HepG2 (cell line): ENCODE results near the gene HECTD1. TPM values are rescaled to one million over a fixed set of nuclear protein-coding genes. Genes with fewer than 3 reads are reported as not detected.

Experiments
- ATAC-seq: fragments of 200-7000 bp; cut with Tn5 transposase; 3 replicates; pipeline ENCODE4 v1.9.1; 2020; ENCODE audit warnings: mild to moderate bottlenecking, moderate library complexity
- BruUV-seq: library from RNA; stranded (reverse); fragments of 400-500 nt; replicated peaks from 2 replicates; lab custom pipeline; 2021; lab: Mats Ljungman, UMichigan
- CTCF ChIA-PET: fragments of 300-600 bp; formaldehyde crosslinking; extraction: SDS; loops from one replicate; lab custom pipeline; 2021; ENCODE audit warnings: low total read pairs, inconsistent platforms, low intra/inter-chr PET ratio; lab: Yijun Ruan, JAX
- POLR2A ChIA-PET: fragments of 350-600 bp; sonication (Branson Sonifier 250); formaldehyde crosslinking; loops from one replicate; lab custom pipeline; 2020; ENCODE audit warnings: antibody characterized with exemption, inconsistent platforms; lab: Yijun Ruan, JAX
- DNase-seq: peaks from one replicate; pipeline ENCODE4 v3.0.0-alpha.2; 2015; ENCODE audit warnings: low spot score
- FAIRE-seq: peaks from 3 replicates; lab custom pipeline; 2011; peaks lifted over from hg19 to GRCh38; lab: Jason Lieb, UNC
- H2AFZ ChIP-seq: one replicate; pipeline ENCODE4 v1.6.1; 2011; ENCODE audit warnings: low read length, inconsistent platforms
- H3K27ac ChIP-seq: fragments of 300-600 bp; 3 replicates; pipeline ENCODE4 v1.8.0; 2011; ENCODE audit warnings: mixed run types, mild to moderate bottlenecking, mixed read lengths, low read length, inconsistent platforms; ENCODE audit not compliant: insufficient read depth; ENCODE audit errors: extremely low read length
- H3K27me3 ChIP-seq, 2 experiments: fragments of 200-600 bp in 1 of 2; 2 replicates in 1 of 2; 3 replicates in 1 of 2; pipeline versions ENCODE4 v1.6.0 to v1.8.0; 2011; ENCODE audit warnings: low read length in 2 of 2, mild to moderate bottlenecking in 2 of 2, moderate library complexity in 2 of 2, inconsistent platforms in 1 of 2; ENCODE audit not compliant: insufficient read depth in 2 of 2, control insufficient read depth in 1 of 2
- H3K36me3 ChIP-seq, 2 experiments: fragments of 200-600 bp in 1 of 2; replicated peaks in 1 of 2; 2 replicates in 1 of 2; 3 replicates in 1 of 2; pipeline versions ENCODE4 v1.5.1 to v1.8.0; 2011; ENCODE audit warnings: low read length in 2 of 2, inconsistent platforms in 1 of 2; ENCODE audit not compliant: insufficient read depth in 2 of 2, control insufficient read depth in 1 of 2
- H3K4me1 ChIP-seq: 2 replicates; pipeline ENCODE4 v1.5.1; 2012; ENCODE audit warnings: low read length, inconsistent platforms; ENCODE audit not compliant: insufficient read depth
- H3K4me2 ChIP-seq: 2 replicates; pipeline ENCODE4 v1.6.0; 2011; ENCODE audit warnings: low read depth, low read length, inconsistent platforms
- H3K4me3 ChIP-seq, 3 experiments: fragments of 200-600 bp in 1 of 3; sonication (generic), shearing (Covaris generic) in 1 of 3; replicated peaks in 1 of 3; 2 replicates each; pipeline ENCODE4 v1.5.1; 2011 to 2016; ENCODE audit warnings: low read length in 3 of 3, inconsistent platforms in 2 of 3, low read depth in 2 of 3, mild to moderate bottlenecking in 2 of 3, control low read depth in 1 of 3, mixed read lengths in 1 of 3; ENCODE audit not compliant: insufficient read depth in 1 of 3
- H3K79me2 ChIP-seq: one replicate; pipeline ENCODE4 v1.6.1; 2011; ENCODE audit warnings: low read length, inconsistent platforms; ENCODE audit not compliant: insufficient read depth
- H3K9ac ChIP-seq: 2 replicates; pipeline ENCODE4 v1.6.0; 2011; ENCODE audit warnings: mild to moderate bottlenecking, low read depth, low read length, inconsistent platforms; ENCODE audit not compliant: insufficient read depth
- H3K9me3 ChIP-seq: 2 replicates; pipeline ENCODE4 v1.5.1; 2012; ENCODE audit warnings: mild to moderate bottlenecking, low read length
- H4K20me1 ChIP-seq: 2 replicates; pipeline ENCODE4 v1.6.0; 2011; ENCODE audit warnings: inconsistent platforms, mild to moderate bottlenecking, low read length, moderate library complexity; ENCODE audit not compliant: insufficient read depth
- BCL3 ChIP-seq: sonication (generic); formaldehyde crosslinking; IDR thresholded peaks from 2 replicates; pipeline ENCODE4 v1.5.1; 2020; ENCODE audit warnings: mild to moderate bottlenecking, missing genetic modification reagents, moderate library complexity
- CEBPB ChIP-seq: IDR thresholded peaks from 2 replicates; pipeline ENCODE4 v1.6.1; 2011; ENCODE audit warnings: low read depth, low read length, improper control_type of control experiment, borderline replicate concordance
- ETV5 ChIP-seq: IDR thresholded peaks from 2 replicates; pipeline ENCODE4 v1.6.1; 2018; ENCODE audit warnings: missing biosample characterization, missing genetic modification reagents, inconsistent platforms, borderline replicate concordance
- HDAC6 ChIP-seq: fragments of 200-600 bp; sonication (generic); IDR thresholded peaks from 2 replicates; pipeline ENCODE4 v1.7.0; 2017; ENCODE audit warnings: mild to moderate bottlenecking, antibody characterized with exemption, low read length, low read depth
- IKZF4 ChIP-seq: sonication (generic); formaldehyde crosslinking; IDR thresholded peaks from 2 replicates; pipeline ENCODE4 v1.5.1; 2020; ENCODE audit warnings: borderline replicate concordance, mild to moderate bottlenecking, low read depth, missing genetic modification reagents; ENCODE audit errors: not compliant biosample characterization
- ISX ChIP-seq: sonication (generic); formaldehyde crosslinking; conservative IDR thresholded peaks from 2 replicates; pipeline ENCODE4 v1.5.0; 2020; ENCODE audit warnings: missing genetic modification reagents
- ZBTB38 ChIP-seq: sonication (generic); formaldehyde crosslinking; IDR thresholded peaks from 2 replicates; pipeline ENCODE4 v1.5.1; 2020; ENCODE audit warnings: mild to moderate bottlenecking, missing genetic modification reagents
- ZMYM2 ChIP-seq: sonication (generic); formaldehyde crosslinking; IDR thresholded peaks from 2 replicates; pipeline ENCODE4 v1.8.0; 2022; ENCODE audit warnings: mild to moderate bottlenecking, missing genetic modification reagents
- ZMYM3 ChIP-seq: sonication (generic); formaldehyde crosslinking; IDR thresholded peaks from 2 replicates; pipeline ENCODE4 v1.5.1; 2020; ENCODE audit warnings: mild to moderate bottlenecking, missing genetic modification reagents
- ZNF121 ChIP-seq: sonication (generic); formaldehyde crosslinking; IDR thresholded peaks from 2 replicates; pipeline ENCODE4 v1.5.0; 2020; ENCODE audit warnings: mild to moderate bottlenecking, missing genetic modification reagents
- ZNF460 ChIP-seq: sonication (generic); formaldehyde crosslinking; IDR thresholded peaks from 2 replicates; pipeline ENCODE4 v1.5.1; 2020; ENCODE audit warnings: missing genetic modification reagents, mild to moderate bottlenecking, borderline replicate concordance
- ZNF747 ChIP-seq: sonication (generic); formaldehyde crosslinking; IDR thresholded peaks from 2 replicates; pipeline ENCODE4 v1.8.1; 2023; ENCODE audit warnings: missing genetic modification reagents, mild to moderate bottlenecking, borderline replicate concordance
- ZNF83 ChIP-seq: sonication (generic); formaldehyde crosslinking; IDR thresholded peaks from 2 replicates; pipeline ENCODE4 v1.4.0; 2020; ENCODE audit warnings: missing genetic modification reagents, mild to moderate bottlenecking, borderline replicate concordance
- WGBS: methylation state at CpG from one replicate; pipeline ENCODE4 v1.1.6; 2017; ENCODE audit warnings: low lambda C conversion rate; 5-methylcytosine and 5-hydroxymethylcytosine counted together
- in situ Hi-C: cut with HindIII; loops from 2 replicates; pipeline ENCODE4 v1.10.0; 2017; ENCODE audit warnings: low pct_unique_long_range_greater_than_20kb; ENCODE audit not compliant: extremely low pct_ligation_motif_present
- intact Hi-C: fragments of 100-400 bp; cut with micrococcal nuclease; formaldehyde crosslinking; loops from one replicate; pipeline ENCODE4 v1.10.0; 2022; ENCODE audit not compliant: unreplicated experiment
- polyA plus RNA-seq, 8 experiments: library from polyadenylated mRNA; depleted of rRNA in 3 of 8; stranded (reverse) in 7 of 8; unstranded in 1 of 8; fragments of >200 nt; fragmentation: Illumina TruSeq in 4 of 8; extraction: Trizol in 4 of 8; gene quantifications; 2 replicates each; pipeline versions ENCODE4 v1.2.1 to v1.2.3, GENCODE V29; 2011 to 2016; ENCODE audit warnings: low read depth in 4 of 8, missing spikeins in 1 of 8, mixed read lengths in 1 of 8; ENCODE audit not compliant: insufficient read depth in 1 of 8
- total RNA-seq, 5 experiments: library from RNA; depleted of rRNA; stranded (reverse); fragments of >200 nt; fragmentation: Illumina TruSeq; extraction: Trizol; gene quantifications; 2 replicates each; pipeline ENCODE4 v1.2.3, GENCODE V29; 2016; ENCODE audit warnings: low read depth in 1 of 5

The HECTD1 gene
- total and polyA plus RNA-seq, 2 of the 13 experiments (the other 11 are each of a cell fraction or from before 2014, with no cell fraction given): 312 to 560 TPM

GRCh38 chr14:31212893-31213292 is 5.3 kb upstream of the HECTD1 start:
- intact Hi-C loops (no loop called here), in situ Hi-C loops (no loop called here)
- CTCF ChIA-PET: no interaction called here
- H3K4me1 ChIP-seq: peaks cover 36% of the 10 kb centered on the region
- H3K4me3 ChIP-seq: no peak overlapping the region
- WGBS: 89% methylated on average over 2 of the region's 2 CpGs
- no peak overlapping the region for H3K27ac ChIP-seq
- H3K36me3 ChIP-seq: no peaks in the 10 kb centered on the region
- H2AFZ ChIP-seq: no peak overlapping the region
- no peak overlapping the region for H3K4me2 ChIP-seq
- TF ChIP-seq CEBPB (peak; percentile 59; the same call in 1 of the 2 replicates), ZNF83 (CRISPR knock-in tag) (no peak), ETV5 (0 out of 2 replicates have a peak, but pooled peaks have one; percentile 9)
- BruUV-seq: no TSS peak
- H4K20me1 ChIP-seq: no peaks in the 10 kb centered on the region
- no peak overlapping the region for H3K9ac ChIP-seq
- no peaks in the 10 kb centered on the region for H3K79me2 ChIP-seq
- no peaks in the 10 kb centered on the region for H3K9me3 ChIP-seq
- DNase-seq (no peak), ATAC-seq (no peak), FAIRE-seq (no peak)
- no peaks in the 10 kb centered on the region; a peak in 1 of 5 replicates for H3K27me3 ChIP-seq
- POLR2A ChIA-PET: interaction anchor here (1.0 kb wide), 1 partner anchor 17 kb away, joined by 4 read pairs; no protein-coding TSS in a partner anchor

- 97% methylated on average over 5 of the region's 5 CpGs for WGBS
- H3K27me3 ChIP-seq: no peaks in the 10 kb centered on the region; a peak in 1 of 5 replicates
- no peaks in the 10 kb centered on the region for H3K9me3 ChIP-seq
- no peak overlapping the region for H3K27ac ChIP-seq
- peaks cover 29% of the 10 kb centered on the region for H3K79me2 ChIP-seq
- H2AFZ ChIP-seq: no peak overlapping the region
- no peaks in the 10 kb centered on the region; a peak in 1 of 5 replicates for H3K36me3 ChIP-seq
- no peak for DNase-seq
- H3K9ac ChIP-seq: no peak overlapping the region
- H3K4me1 ChIP-seq: peaks cover 25% of the 10 kb centered on the region
- H3K4me3 ChIP-seq: no peak overlapping the region
- peaks cover 16% of the 10 kb centered on the region for H4K20me1 ChIP-seq
- FAIRE-seq: no peak
- no peak overlapping the region for H3K4me2 ChIP-seq
- ChIA-PET POLR2A (interaction anchor here (1.2 to 5.9 kb wide), 10 partner anchors 8 to 247 kb away, joined by 3 to 323 read pairs (median 30); partner anchors contain the start of genes DTD2 and HEATR5A), CTCF (no interaction called here)
- BruUV-seq: no TSS peak
- in situ Hi-C loops (loop anchor here (5.0 kb wide), 2 partner anchors 53 to 148 kb away; no protein-coding TSS in a partner anchor), intact Hi-C loops (loop anchor here (2.0 to 10.0 kb wide), 5 partner anchors 71 to 995 kb away; partner anchors contain the start of genes AP4S1, DTD2, HEATR5A and RNU6-7)
- no peak for ATAC-seq
- TF ChIP-seq ZNF747 (CRISPR knock-in tag): 0 out of 2 replicates have a peak, but pooled peaks have one; percentile 33
- no peak for TF ChIP-seq HDAC6
- TF ChIP-seq ISX (CRISPR knock-in tag): 0 out of 2 replicates have a peak, but pooled peaks have one; percentile 1
- peak; percentile 94 for TF ChIP-seq ZNF121 (CRISPR knock-in tag)
- TF ChIP-seq CEBPB: no peak
- TF ChIP-seq ZMYM2 (CRISPR knock-in tag): 0 out of 2 replicates have a peak, but pooled peaks have one; percentile 17
- no peak for TF ChIP-seq ZBTB38 (CRISPR knock-in tag)
- 0 out of 2 replicates have a peak, but pooled peaks have one; percentile 25 for TF ChIP-seq BCL3 (CRISPR knock-in tag)
- TF ChIP-seq ZMYM3 (CRISPR knock-in tag): peak; percentile 51; the same call in 1 of the 2 replicates
- peak; percentile 34 for TF ChIP-seq IKZF4 (CRISPR knock-in tag)
- TF ChIP-seq ZNF460 (CRISPR knock-in tag): peak; percentile 26; the same call in 1 of the 2 replicates
Observed at GRCh38 chr14:31209605-31210004, 2.0 kb upstream of the HECTD1 start.
